HEK293 (cell line): ENCODE data around the gene HLA-DOB.
A peak's percentile ranks its signal among the peaks of the same experiment; 100 is the strongest.

ENCODE experiments used
- BCL11B ChIP-seq: fragments of 450-650 bp; formaldehyde crosslinking; IDR thresholded peaks from 2 replicates; pipeline ENCODE4 v1.5.1; 2016; ENCODE audit warnings: low read depth, missing biosample characterization, missing genetic modification characterization
- EGR2 ChIP-seq: fragments of 450-650 bp; formaldehyde crosslinking; IDR thresholded peaks from 2 replicates; pipeline ENCODE4 v1.5.1; 2016; ENCODE audit warnings: low read depth, missing biosample characterization, missing genetic modification characterization
- GLI2 ChIP-seq: fragments of 450-650 bp; formaldehyde crosslinking; IDR thresholded peaks from 2 replicates; pipeline ENCODE4; 2017; ENCODE audit warnings: missing biosample characterization, missing genetic modification characterization, low read depth, borderline replicate concordance
- GLIS1 ChIP-seq: fragments of 450-650 bp; formaldehyde crosslinking; IDR thresholded peaks from 2 replicates; pipeline ENCODE4 v1.5.1; 2016; ENCODE audit warnings: missing biosample characterization, missing genetic modification characterization
- GLIS2 ChIP-seq: fragments of 450-650 bp; formaldehyde crosslinking; IDR thresholded peaks from 2 replicates; pipeline ENCODE4 v1.5.1; 2016; ENCODE audit warnings: missing biosample characterization, missing genetic modification characterization
- HOXD13 ChIP-seq: sonication (generic); formaldehyde crosslinking; IDR thresholded peaks from 2 replicates; pipeline ENCODE4 v1.8.0; 2022; ENCODE audit warnings: missing genetic modification reagents, borderline replicate concordance
- KLF1 ChIP-seq: fragments of 450-650 bp; formaldehyde crosslinking; IDR thresholded peaks from 2 replicates; pipeline ENCODE4 v1.5.1; 2016; ENCODE audit warnings: missing biosample characterization, missing genetic modification characterization
- KLF7 ChIP-seq: fragments of 450-650 bp; formaldehyde crosslinking; IDR thresholded peaks from 2 replicates; pipeline ENCODE4 v1.5.1; 2016; ENCODE audit warnings: missing biosample characterization, missing genetic modification characterization, borderline replicate concordance
- KLF9 ChIP-seq: fragments of 450-650 bp; formaldehyde crosslinking; IDR thresholded peaks from 2 replicates; pipeline ENCODE4 v1.5.1; 2016; ENCODE audit warnings: missing biosample characterization, missing genetic modification characterization, low read depth
- SCRT2 ChIP-seq: fragments of 450-650 bp; formaldehyde crosslinking; IDR thresholded peaks from 2 replicates; pipeline ENCODE4 v1.5.1; 2016; ENCODE audit warnings: missing biosample characterization, missing genetic modification characterization
- SETDB1 ChIP-seq: IDR thresholded peaks from one replicate; pipeline ENCODE4 v1.6.1; 2017; ENCODE audit warnings: mild to moderate bottlenecking, low read length, moderate library complexity, mixed read lengths; ENCODE audit not compliant: insufficient read length
- TRIM28 ChIP-seq: IDR thresholded peaks from 2 replicates; pipeline ENCODE4 v1.6.1; 2011; ENCODE audit warnings: low read length, control low read depth, borderline replicate concordance
- ZBTB17 ChIP-seq: fragments of 450-650 bp; formaldehyde crosslinking; IDR thresholded peaks from 2 replicates; pipeline ENCODE4 v1.5.1; 2016; ENCODE audit warnings: missing biosample characterization, missing genetic modification characterization
- ZBTB48 ChIP-seq: fragments of 450-650 bp; formaldehyde crosslinking; IDR thresholded peaks from 2 replicates; pipeline ENCODE4 v1.5.1; 2016; ENCODE audit warnings: missing biosample characterization, missing genetic modification characterization
- ZBTB8A ChIP-seq: fragments of 450-650 bp; formaldehyde crosslinking; IDR thresholded peaks from 2 replicates; pipeline ENCODE4 v1.5.1; 2016; ENCODE audit warnings: missing biosample characterization, missing genetic modification characterization
- ZNF121 ChIP-seq: fragments of 450-650 bp; formaldehyde crosslinking; IDR thresholded peaks from 2 replicates; pipeline ENCODE4 v1.5.1; 2016; ENCODE audit warnings: missing biosample characterization, missing genetic modification characterization
- ZNF155 ChIP-seq: fragments of 450-650 bp; formaldehyde crosslinking; IDR thresholded peaks from 2 replicates; pipeline ENCODE4 v1.5.1; 2016; ENCODE audit warnings: missing biosample characterization, missing genetic modification characterization
- ZNF157 ChIP-seq: fragments of 450-650 bp; formaldehyde crosslinking; IDR thresholded peaks from 2 replicates; pipeline ENCODE4 v1.5.1; 2016; ENCODE audit warnings: missing biosample characterization, missing genetic modification characterization
- ZNF169 ChIP-seq: fragments of 450-650 bp; formaldehyde crosslinking; IDR thresholded peaks from 2 replicates; pipeline ENCODE4 v1.5.1; 2016; ENCODE audit warnings: missing biosample characterization, missing genetic modification characterization
- ZNF174 ChIP-seq: fragments of 450-650 bp; formaldehyde crosslinking; IDR thresholded peaks from 2 replicates; pipeline ENCODE4 v1.5.0; 2017; ENCODE audit warnings: missing biosample characterization, mild to moderate bottlenecking, missing genetic modification characterization
- ZNF211 ChIP-seq: fragments of 450-650 bp; formaldehyde crosslinking; IDR thresholded peaks from 2 replicates; pipeline ENCODE4 v1.5.1; 2016; ENCODE audit warnings: low read depth, missing biosample characterization, missing genetic modification characterization
- ZNF24 ChIP-seq: fragments of 450-650 bp; formaldehyde crosslinking; IDR thresholded peaks from 2 replicates; pipeline ENCODE4 v1.5.1; 2016; ENCODE audit warnings: missing biosample characterization, missing genetic modification characterization
- ZNF354C ChIP-seq: fragments of 450-650 bp; formaldehyde crosslinking; IDR thresholded peaks from 2 replicates; pipeline ENCODE4 v1.5.1; 2016; ENCODE audit warnings: missing biosample characterization, missing genetic modification characterization, low read depth, borderline replicate concordance
- ZNF366 ChIP-seq: fragments of 450-650 bp; formaldehyde crosslinking; conservative IDR thresholded peaks from 2 replicates; pipeline ENCODE4 v1.5.1; 2016; ENCODE audit warnings: missing biosample characterization, missing genetic modification characterization
- ZNF391 ChIP-seq: fragments of 450-650 bp; formaldehyde crosslinking; IDR thresholded peaks from 2 replicates; pipeline ENCODE4 v1.5.1; 2016; ENCODE audit warnings: low read depth, missing biosample characterization, missing genetic modification characterization, borderline replicate concordance
- ZNF433 ChIP-seq: fragments of 450-650 bp; formaldehyde crosslinking; IDR thresholded peaks from 2 replicates; pipeline ENCODE4 v1.5.1; 2016; ENCODE audit warnings: missing biosample characterization, missing genetic modification characterization, low read depth
- ZNF48 ChIP-seq: fragments of 450-650 bp; formaldehyde crosslinking; IDR thresholded peaks from 2 replicates; pipeline ENCODE4 v1.5.1; 2016; ENCODE audit warnings: missing biosample characterization, missing genetic modification characterization
- ZNF530 ChIP-seq: fragments of 450-650 bp; formaldehyde crosslinking; IDR thresholded peaks from 2 replicates; pipeline ENCODE4 v1.5.1; 2016; ENCODE audit warnings: low read depth, missing biosample characterization, missing genetic modification characterization
- ZNF549 ChIP-seq: fragments of 450-650 bp; IDR thresholded peaks from 2 replicates; pipeline ENCODE4 v1.5.1; 2018; ENCODE audit warnings: missing biosample characterization, missing genetic modification characterization, mild to moderate bottlenecking, inconsistent platforms, moderate library complexity
- ZNF560 ChIP-seq: fragments of 450-650 bp; formaldehyde crosslinking; IDR thresholded peaks from 2 replicates; pipeline ENCODE4 v1.5.1; 2017; ENCODE audit warnings: missing biosample characterization, missing genetic modification characterization, borderline replicate concordance
- ZNF670 ChIP-seq: fragments of 450-650 bp; formaldehyde crosslinking; IDR thresholded peaks from 2 replicates; pipeline ENCODE4 v1.5.1; 2016; ENCODE audit warnings: missing biosample characterization, missing genetic modification characterization, low read depth
- ZNF701 ChIP-seq: fragments of 450-650 bp; formaldehyde crosslinking; IDR thresholded peaks from 2 replicates; pipeline ENCODE4 v1.5.1; 2016; ENCODE audit warnings: missing biosample characterization, missing genetic modification characterization
- ZNF768 ChIP-seq: fragments of 450-650 bp; formaldehyde crosslinking; IDR thresholded peaks from 2 replicates; pipeline ENCODE4 v1.5.1; 2018; ENCODE audit warnings: missing biosample characterization, mild to moderate bottlenecking, missing genetic modification characterization
- ZNF777 ChIP-seq: fragments of 450-650 bp; formaldehyde crosslinking; IDR thresholded peaks from 2 replicates; pipeline ENCODE4 v1.5.1; 2017; ENCODE audit warnings: missing biosample characterization, missing genetic modification characterization, borderline replicate concordance
- ZSCAN30 ChIP-seq: fragments of 450-650 bp; IDR thresholded peaks from 2 replicates; pipeline ENCODE4 v1.5.1; 2018; ENCODE audit warnings: missing biosample characterization, mild to moderate bottlenecking, missing genetic modification characterization, moderate library complexity
- ZXDB ChIP-seq: fragments of 450-650 bp; formaldehyde crosslinking; IDR thresholded peaks from 2 replicates; pipeline ENCODE4 v1.5.1; 2016; ENCODE audit warnings: missing biosample characterization, missing genetic modification characterization
- TF ChIP-seq, protein P1 (sequence below): fragments of 450-650 bp; formaldehyde crosslinking; IDR thresholded peaks from 2 replicates; pipeline ENCODE4 v1.5.1; 2016; ENCODE audit warnings: missing biosample characterization, missing genetic modification characterization
- TF ChIP-seq, protein P2 (sequence below): fragments of 450-650 bp; formaldehyde crosslinking; IDR thresholded peaks from 2 replicates; pipeline ENCODE4 v1.5.1; 2017; ENCODE audit warnings: missing biosample characterization, missing genetic modification characterization
- TF ChIP-seq, protein P3 (sequence below): fragments of 450-650 bp; formaldehyde crosslinking; IDR thresholded peaks from 2 replicates; pipeline ENCODE4 v1.5.1; 2016; ENCODE audit warnings: missing biosample characterization, missing genetic modification characterization, low read depth

HLA-DOB gene

DNA sequence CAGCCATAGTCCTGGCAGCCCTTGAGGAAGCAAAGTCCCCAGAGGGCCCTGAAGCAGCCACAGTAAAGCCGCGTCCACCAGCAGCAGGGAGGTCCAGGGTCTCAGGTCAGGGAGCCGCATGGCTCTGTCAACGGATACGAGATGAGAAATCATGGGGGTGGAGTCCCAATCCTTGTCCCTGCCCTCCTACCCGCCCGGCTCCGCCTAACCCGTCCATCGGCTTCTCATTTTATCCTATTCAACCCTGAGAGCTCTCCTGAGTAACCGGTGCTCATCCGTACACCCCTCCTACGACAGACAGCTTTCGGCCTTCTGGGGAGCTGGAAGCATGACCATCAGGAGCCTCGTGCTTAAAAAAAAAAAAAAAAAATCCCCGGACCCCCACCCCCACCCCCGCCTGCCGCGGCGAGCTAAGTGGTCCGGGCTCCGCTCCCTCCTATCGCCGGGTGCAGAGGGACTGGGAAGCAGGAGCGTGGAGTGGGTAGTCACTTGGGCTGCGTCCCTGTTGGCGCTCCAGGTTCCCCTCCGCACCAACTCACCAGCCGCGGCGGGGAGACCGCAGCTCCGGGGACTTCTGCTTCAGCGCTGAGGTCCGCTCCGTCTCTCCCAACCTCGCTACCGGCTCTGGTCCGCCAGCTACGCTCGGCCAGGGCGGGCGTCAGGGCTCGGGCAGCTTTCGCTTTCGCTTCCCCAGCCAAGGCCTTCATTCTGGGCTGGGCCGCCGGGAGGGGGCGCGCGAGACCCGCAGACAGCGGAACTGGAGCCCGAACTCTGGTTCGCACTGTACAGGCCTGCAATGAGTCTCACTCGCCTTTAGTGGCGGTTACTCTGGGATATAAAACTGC lies 21.5 kb upstream of the HLA-DOB start, which contains the start of gene TAP2 (continued):
- TF ChIP-seq, protein P1, sequence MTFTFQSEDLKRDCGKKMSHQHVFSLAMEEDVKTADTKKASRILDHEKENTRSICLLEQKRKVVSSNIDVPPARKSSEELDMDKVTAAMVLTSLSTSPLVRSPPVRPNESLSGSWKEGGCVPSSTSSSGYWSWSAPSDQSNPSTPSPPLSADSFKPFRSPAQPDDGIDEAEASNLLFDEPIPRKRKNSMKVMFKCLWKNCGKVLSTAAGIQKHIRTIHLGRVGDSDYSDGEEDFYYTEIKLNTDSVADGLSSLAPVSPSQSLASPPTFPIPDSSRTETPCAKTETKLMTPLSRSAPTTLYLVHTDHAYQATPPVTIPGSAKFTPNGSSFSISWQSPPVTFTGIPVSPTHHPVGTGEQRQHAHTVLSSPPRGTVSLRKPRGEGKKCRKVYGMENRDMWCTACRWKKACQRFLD (tag by site-specific recombination) = no peak
- TF ChIP-seq ZNF701 (tag by site-specific recombination) = no peak
- no peak for TF ChIP-seq KLF1 (tag by site-specific recombination)
- TF ChIP-seq ZBTB48 = no peak; the same call in none of the 2 replicates
- no peak for TF ChIP-seq GLI2
- TF ChIP-seq ZNF560 (tag by site-specific recombination) = no peak
- TF ChIP-seq GLIS2 (tag by site-specific recombination) = peak; percentile 53; the same call in 1 of the 2 replicates
- TF ChIP-seq, protein P2, sequence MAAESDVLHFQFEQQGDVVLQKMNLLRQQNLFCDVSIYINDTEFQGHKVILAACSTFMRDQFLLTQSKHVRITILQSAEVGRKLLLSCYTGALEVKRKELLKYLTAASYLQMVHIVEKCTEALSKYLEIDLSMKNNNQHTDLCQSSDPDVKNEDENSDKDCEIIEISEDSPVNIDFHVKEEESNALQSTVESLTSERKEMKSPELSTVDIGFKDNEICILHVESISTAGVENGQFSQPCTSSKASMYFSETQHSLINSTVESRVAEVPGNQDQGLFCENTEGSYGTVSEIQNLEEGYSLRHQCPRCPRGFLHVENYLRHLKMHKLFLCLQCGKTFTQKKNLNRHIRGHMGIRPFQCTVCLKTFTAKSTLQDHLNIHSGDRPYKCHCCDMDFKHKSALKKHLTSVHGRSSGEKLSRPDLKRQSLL (tag by site-specific recombination) = peak; percentile 91
- peak; percentile 58; the same call in 1 of the 2 replicates for TF ChIP-seq ZBTB8A (tag by site-specific recombination)
- no peak for TF ChIP-seq SETDB1
- TF ChIP-seq ZNF354C (tag by site-specific recombination) = no peak
- no peak for TF ChIP-seq ZNF433 (tag by site-specific recombination)
- no peak for TF ChIP-seq ZNF768 (tag by site-specific recombination)
- TF ChIP-seq ZNF777 (tag by site-specific recombination) = 0 out of 2 replicates have a peak, but pooled peaks have one; percentile 37
- TF ChIP-seq ZNF391 (tag by site-specific recombination) = peak; percentile 45; the same call in 1 of the 2 replicates
- peak; percentile 15; the same call in 1 of the 2 replicates for TF ChIP-seq ZXDB (tag by site-specific recombination)
- no peak for TF ChIP-seq TRIM28
- peak; percentile 72 for TF ChIP-seq ZBTB17 (tag by site-specific recombination)
- no peak for TF ChIP-seq ZNF549 (tag by site-specific recombination)
- peak; percentile 38; the same call in 1 of the 2 replicates for TF ChIP-seq ZNF366 (tag by site-specific recombination)
- no peak for TF ChIP-seq KLF7 (tag by site-specific recombination)
- TF ChIP-seq ZNF24 (tag by site-specific recombination) = no peak; the same call in 1 of the 2 replicates
- no peak for TF ChIP-seq HOXD13 (CRISPR knock-in tag)
- TF ChIP-seq BCL11B = no peak
- no peak for TF ChIP-seq ZNF211 (tag by site-specific recombination)
- TF ChIP-seq GLIS1 (tag by site-specific recombination) = no peak; the same call in 1 of the 2 replicates
- TF ChIP-seq ZNF155 (tag by site-specific recombination) = no peak
- TF ChIP-seq ZSCAN30 (tag by site-specific recombination) = peak; percentile 87
- TF ChIP-seq ZNF157 = no peak
- TF ChIP-seq ZNF530 = no peak
- TF ChIP-seq, protein P3, sequence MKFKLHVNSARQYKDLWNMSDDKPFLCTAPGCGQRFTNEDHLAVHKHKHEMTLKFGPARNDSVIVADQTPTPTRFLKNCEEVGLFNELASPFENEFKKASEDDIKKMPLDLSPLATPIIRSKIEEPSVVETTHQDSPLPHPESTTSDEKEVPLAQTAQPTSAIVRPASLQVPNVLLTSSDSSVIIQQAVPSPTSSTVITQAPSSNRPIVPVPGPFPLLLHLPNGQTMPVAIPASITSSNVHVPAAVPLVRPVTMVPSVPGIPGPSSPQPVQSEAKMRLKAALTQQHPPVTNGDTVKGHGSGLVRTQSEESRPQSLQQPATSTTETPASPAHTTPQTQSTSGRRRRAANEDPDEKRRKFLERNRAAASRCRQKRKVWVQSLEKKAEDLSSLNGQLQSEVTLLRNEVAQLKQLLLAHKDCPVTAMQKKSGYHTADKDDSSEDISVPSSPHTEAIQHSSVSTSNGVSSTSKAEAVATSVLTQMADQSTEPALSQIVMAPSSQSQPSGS (tag by site-specific recombination) = no peak
- no peak for TF ChIP-seq KLF9 (tag by site-specific recombination)
- TF ChIP-seq ZNF48 = no peak
- no peak for TF ChIP-seq ZNF174
- no peak for TF ChIP-seq ZNF670
- no peak for TF ChIP-seq SCRT2 (tag by site-specific recombination)
- no peak for TF ChIP-seq ZNF169 (tag by site-specific recombination)
- TF ChIP-seq EGR2 (tag by site-specific recombination) = no peak
- TF ChIP-seq ZNF121 = no peak
